Endothelial cell of umbilical vein (primary cell): ENCODE data around the gene PTPRD. TPM values are rescaled to one million over a fixed set of nuclear protein-coding genes. Genes with fewer than 3 reads are reported as not detected.

Experiments used
- BruUV-seq: library from RNA; stranded (reverse); fragments of 400-500 nt; replicated peaks from 2 replicates; lab custom pipeline; 2021; lab: Mats Ljungman, UMichigan
- CTCF ChIA-PET: fragments of 300-600, 350-600 bp; sonication (Branson Sonifier 250); formaldehyde crosslinking; loops from one replicate; lab custom pipeline; 2021; ENCODE audit warnings: antibody characterized with exemption, inconsistent platforms; lab: Charles Lee
- POLR2A ChIA-PET: fragments of 300-600, 350-600 bp; sonication (Branson Sonifier 250); formaldehyde crosslinking; loops from one replicate; lab custom pipeline; 2021; ENCODE audit warnings: antibody characterized with exemption, inconsistent platforms; lab: Charles Lee
- DNase-seq: peaks from one replicate; pipeline ENCODE4 v3.0.0-alpha.2; 2011; ENCODE audit warnings: low read depth, low spot score
- FAIRE-seq: peaks from 2 replicates; lab custom pipeline; 2011; peaks lifted over from hg19 to GRCh38; lab: Jason Lieb, UNC
- H2AFZ ChIP-seq: 2 replicates; pipeline ENCODE4 v1.6.0; 2012; ENCODE audit warnings: low read depth, low read length, control low read depth, inconsistent platforms
- H3K27ac ChIP-seq: 2 replicates; pipeline ENCODE4 v1.5.1; 2011; ENCODE audit warnings: low read depth, mild to moderate bottlenecking, control low read depth, low read length, moderate library complexity; ENCODE audit not compliant: insufficient read depth
- H3K27me3 ChIP-seq, 2 experiments: 2 replicates each; pipeline versions ENCODE4 v1.6.0 to v1.6.1; 2011; ENCODE audit warnings: low read length in 2 of 2, mixed read lengths in 1 of 2; ENCODE audit not compliant: control insufficient read depth in 2 of 2, insufficient read depth in 2 of 2
- H3K36me3 ChIP-seq, 2 experiments: 2 replicates in 1 of 2; 3 replicates in 1 of 2; pipeline ENCODE4 v1.5.1; 2011; ENCODE audit warnings: low read length in 2 of 2, mild to moderate bottlenecking in 1 of 2, moderate library complexity in 1 of 2; ENCODE audit not compliant: control insufficient read depth in 2 of 2, insufficient read depth in 2 of 2; ENCODE audit errors: extremely low read depth in 1 of 2
- H3K4me1 ChIP-seq: 3 replicates; pipeline ENCODE4 v1.5.1; 2011; ENCODE audit warnings: mild to moderate bottlenecking, low read length; ENCODE audit not compliant: control insufficient read depth, insufficient read depth; ENCODE audit errors: extremely low read depth
- H3K4me2 ChIP-seq: 2 replicates; pipeline ENCODE4 v1.6.1; 2011; ENCODE audit warnings: low read length, control low read depth, mixed read lengths; ENCODE audit not compliant: insufficient read depth
- H3K4me3 ChIP-seq, 3 experiments: fragments of 200-600 bp in 1 of 3; sonication (generic), shearing (Covaris generic) in 1 of 3; replicated peaks in 1 of 3; 2 replicates each; pipeline ENCODE4 v1.5.1; 2011 to 2016; ENCODE audit warnings: control low read depth in 3 of 3, low read length in 3 of 3, mild to moderate bottlenecking in 2 of 3, inconsistent platforms in 1 of 3, low read depth in 1 of 3, moderate library complexity in 1 of 3; ENCODE audit not compliant: insufficient read depth in 1 of 3
- H3K79me2 ChIP-seq: 2 replicates; pipeline ENCODE4 v1.6.0; 2012; ENCODE audit warnings: low read length, inconsistent platforms; ENCODE audit not compliant: control insufficient read depth, insufficient read depth
- H3K9ac ChIP-seq: replicated peaks from 2 replicates; pipeline ENCODE3; 2011; ENCODE audit warnings: low read length, control low read depth; ENCODE audit not compliant: insufficient read depth; ENCODE audit errors: extremely low read depth
- H3K9me1 ChIP-seq: replicated peaks from 3 replicates; pipeline ENCODE4 v1.6.0; 2011; ENCODE audit warnings: mild to moderate bottlenecking, low read length; ENCODE audit not compliant: control insufficient read depth, insufficient read depth; ENCODE audit errors: extremely low read depth
- H3K9me3 ChIP-seq: replicated peaks from 2 replicates; pipeline ENCODE4 v1.5.1; 2012; ENCODE audit warnings: low read length, inconsistent platforms; ENCODE audit not compliant: control insufficient read depth, insufficient read depth
- H4K20me1 ChIP-seq: replicated peaks from 2 replicates; pipeline ENCODE3; 2011; ENCODE audit warnings: mild to moderate bottlenecking, low read length; ENCODE audit not compliant: control insufficient read depth, insufficient read depth; ENCODE audit errors: extremely low read depth
- CTCF ChIP-seq, 2 donors: IDR thresholded peaks; 1 replicate in 1 of 2; 2 replicates in 1 of 2; pipeline ENCODE4 v1.5.1; 2011; ENCODE audit warnings: low read length in 2 of 2, mild to moderate bottlenecking in 2 of 2, moderate library complexity in 2 of 2, control low read depth in 1 of 2, inconsistent platforms in 1 of 2, low read depth in 1 of 2; ENCODE audit not compliant: insufficient read depth in 1 of 2; ENCODE audit errors: extremely low read depth in 1 of 2
- EZH2 ChIP-seq: IDR thresholded peaks from 2 replicates; pipeline ENCODE4 v1.6.1; 2012; ENCODE audit warnings: borderline replicate concordance, low read depth, mild to moderate bottlenecking, moderate library complexity, low read length, inconsistent platforms; ENCODE audit not compliant: severe bottlenecking
- FOS ChIP-seq: IDR thresholded peaks from 2 replicates; pipeline ENCODE4 v1.6.1; 2011; ENCODE audit warnings: mild to moderate bottlenecking, low read length, moderate library complexity, borderline replicate concordance; ENCODE audit not compliant: insufficient read depth
- GATA2 ChIP-seq: IDR thresholded peaks from 2 replicates; pipeline ENCODE4 v1.7.0; 2011; ENCODE audit warnings: low read depth, mild to moderate bottlenecking, moderate library complexity, mixed read lengths, low read length; ENCODE audit not compliant: insufficient read length, insufficient read depth
- JUN ChIP-seq: IDR thresholded peaks from 2 replicates; pipeline ENCODE4 v1.6.1; 2011; ENCODE audit warnings: borderline replicate concordance, low read depth; ENCODE audit not compliant: insufficient read length, insufficient read depth
- MAX ChIP-seq: IDR thresholded peaks from 2 replicates; pipeline ENCODE4 v1.6.1; 2011; ENCODE audit not compliant: insufficient read depth, insufficient read length
- MYC ChIP-seq: IDR thresholded peaks from one replicate; pipeline ENCODE4 v1.6.1; 2011; ENCODE audit warnings: mild to moderate bottlenecking, low read depth, low read length
- POLR2A ChIP-seq: IDR thresholded peaks from 2 replicates; pipeline ENCODE4 v1.6.1; 2012; ENCODE audit warnings: low read depth, mild to moderate bottlenecking, control low read depth, low read length
- POLR2AphosphoS5 ChIP-seq: IDR thresholded peaks from 2 replicates; pipeline ENCODE4 v1.6.1; 2012; ENCODE audit warnings: low read depth, mild to moderate bottlenecking, control low read depth, low read length, moderate library complexity; ENCODE audit not compliant: insufficient read depth
- dilution Hi-C: fragments of 300-500 bp; cut with MboI; formaldehyde crosslinking; loops from one replicate; pipeline ENCODE4 v1.15.0; 2019; ENCODE audit warnings: low sequenced_read_pairs; ENCODE audit not compliant: extremely low pct_ligation_motif_present
- intact Hi-C: fragments of 100-400 bp; cut with micrococcal nuclease; formaldehyde crosslinking; loops from one replicate; pipeline ENCODE4 v1.10.0; 2022
- polyA plus RNA-seq, 4 experiments: library from polyadenylated mRNA; depleted of rRNA in 3 of 4; stranded (reverse) in 3 of 4; unstranded in 1 of 4; fragments of >200 nt; gene quantifications; 2 replicates each; pipeline versions ENCODE4 v1.2.1 to v1.2.3, GENCODE V29; 2011 to 2012; ENCODE audit warnings: missing spikeins in 1 of 4
- total RNA-seq: library from RNA; stranded (reverse); gene quantifications from 2 replicates; pipeline ENCODE4 v1.2.3, GENCODE V29; 2021

Gene PTPRD
- total and polyA plus RNA-seq, 2 donors (not counting 3 experiments of a cell fraction or from before 2014, with no cell fraction given): 5.5 to 5.7 TPM

- H3K27me3 ChIP-seq: no peaks in the 10 kb centered on the region
- CTCF ChIA-PET: no interaction called here
- FAIRE-seq (no peak), DNase-seq (peak; percentile 20)
- H3K4me2 ChIP-seq: no peak overlapping the region
- no peaks in the 10 kb centered on the region for H3K4me1 ChIP-seq
- TF ChIP-seq MAX: no peak
- TF ChIP-seq GATA2: no peak
- TF ChIP-seq FOS: no peak
- TF ChIP-seq JUN: no peak
- no peak for TF ChIP-seq POLR2AphosphoS5
- no peak for TF ChIP-seq MYC
- TF ChIP-seq CTCF (IDR thresholded peaks at IDR 0.05; ENCODE audit: extremely low read depth in 1 of 2, insufficient read depth in 1 of 2, low read depth in 1 of 2, low read length in 2 of 2): no peak
- TF ChIP-seq EZH2: no peak
- no peak for TF ChIP-seq POLR2A
- no peaks in the 10 kb centered on the region for H4K20me1 ChIP-seq
- intact Hi-C loops: no loop called here
- no peak overlapping the region for H3K4me3 ChIP-seq
- no peaks in the 10 kb centered on the region for H3K9me3 ChIP-seq
- no peak overlapping the region for H3K27ac ChIP-seq
- no peaks in the 10 kb centered on the region for H3K9me1 ChIP-seq
- no peaks in the 10 kb centered on the region for H3K36me3 ChIP-seq
- POLR2A ChIA-PET: no interaction called here
- dilution Hi-C loops: no loop called here
- no peak overlapping the region for H3K9ac ChIP-seq
- BruUV-seq: no TSS peak
- no peak overlapping the region for H2AFZ ChIP-seq
- no peaks in the 10 kb centered on the region for H3K79me2 ChIP-seq
These were observed 1952.4 kb downstream of the PTPRD start for GRCh38 chr9:8660383-8660782.
